ENCODE measurements around the gene AGTR1.

Gene AGTR1

DNA sequence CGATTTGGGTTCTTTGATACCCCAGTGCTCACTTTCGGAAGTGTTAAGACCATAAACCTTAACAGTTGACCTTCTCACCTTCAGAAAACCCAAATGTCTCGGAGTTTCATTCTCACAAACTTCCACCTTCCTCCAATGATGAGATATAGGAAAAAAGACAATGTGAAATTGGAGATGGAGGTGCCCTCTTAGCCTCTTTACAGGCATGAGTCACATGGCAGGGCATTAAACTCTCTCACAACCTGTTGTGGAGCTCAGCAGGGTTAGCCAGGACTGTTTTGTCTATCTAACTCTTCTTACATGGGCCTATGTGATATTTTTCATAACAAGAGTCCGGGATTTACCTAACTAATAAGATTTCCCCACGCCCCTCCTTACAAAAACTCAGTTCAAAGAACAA is 10.7 kb downstream of the AGTR1 start:
- TF ChIP-seq, protein P1, sequence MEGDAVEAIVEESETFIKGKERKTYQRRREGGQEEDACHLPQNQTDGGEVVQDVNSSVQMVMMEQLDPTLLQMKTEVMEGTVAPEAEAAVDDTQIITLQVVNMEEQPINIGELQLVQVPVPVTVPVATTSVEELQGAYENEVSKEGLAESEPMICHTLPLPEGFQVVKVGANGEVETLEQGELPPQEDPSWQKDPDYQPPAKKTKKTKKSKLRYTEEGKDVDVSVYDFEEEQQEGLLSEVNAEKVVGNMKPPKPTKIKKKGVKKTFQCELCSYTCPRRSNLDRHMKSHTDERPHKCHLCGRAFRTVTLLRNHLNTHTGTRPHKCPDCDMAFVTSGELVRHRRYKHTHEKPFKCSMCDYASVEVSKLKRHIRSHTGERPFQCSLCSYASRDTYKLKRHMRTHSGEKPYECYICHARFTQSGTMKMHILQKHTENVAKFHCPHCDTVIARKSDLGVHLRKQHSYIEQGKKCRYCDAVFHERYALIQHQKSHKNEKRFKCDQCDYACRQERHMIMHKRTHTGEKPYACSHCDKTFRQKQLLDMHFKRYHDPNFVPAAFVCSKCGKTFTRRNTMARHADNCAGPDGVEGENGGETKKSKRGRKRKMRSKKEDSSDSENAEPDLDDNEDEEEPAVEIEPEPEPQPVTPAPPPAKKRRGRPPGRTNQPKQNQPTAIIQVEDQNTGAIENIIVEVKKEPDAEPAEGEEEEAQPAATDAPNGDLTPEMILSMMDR (conservative IDR thresholded peaks at IDR 0.05; ENCODE audit: low read depth, low read length), result no peak
- H3K4me3 ChIP-seq (ENCODE audit: low read depth, low read length), result no peak overlapping the region
- no peak for DNase-seq (ENCODE audit: low read depth)

DNA sequence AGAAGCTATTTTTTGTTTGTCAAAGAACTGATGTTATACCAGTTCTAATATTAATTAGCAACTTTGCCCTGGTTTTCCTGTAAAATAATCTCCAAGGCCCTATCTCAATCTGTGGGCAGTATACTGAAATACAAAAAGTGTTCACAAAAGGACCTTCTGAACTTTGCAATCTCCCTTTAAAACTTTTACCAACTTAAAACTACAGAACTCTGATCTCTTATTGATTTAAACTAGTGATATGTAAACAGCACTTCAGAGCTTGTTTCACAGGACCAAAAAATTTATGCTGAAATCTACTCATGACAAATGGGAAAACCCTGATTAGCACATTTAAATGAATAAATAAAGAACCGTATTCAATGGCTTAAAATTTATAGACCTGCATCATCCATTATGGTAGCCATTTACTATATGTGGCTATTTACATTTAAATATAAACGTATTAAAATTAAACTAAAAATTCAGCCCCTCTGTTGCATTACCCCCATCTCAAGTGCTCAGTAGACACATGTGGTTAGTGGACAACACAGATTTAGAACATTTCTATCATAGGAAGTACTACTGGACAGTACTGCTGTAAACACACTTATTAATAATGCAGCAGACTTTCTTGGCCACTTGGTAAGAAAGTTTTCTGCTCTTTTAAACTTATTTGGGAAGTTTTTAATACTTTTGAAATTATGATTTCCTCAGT is 12.0 kb downstream of the AGTR1 start:
- no peak overlapping the region for H3K4me3 ChIP-seq (ENCODE audit: low read depth, low read length)
- no peak for DNase-seq (ENCODE audit: low read depth)
- TF ChIP-seq, protein P1 (conservative IDR thresholded peaks at IDR 0.05; ENCODE audit: low read depth, low read length), result no peak

DNA sequence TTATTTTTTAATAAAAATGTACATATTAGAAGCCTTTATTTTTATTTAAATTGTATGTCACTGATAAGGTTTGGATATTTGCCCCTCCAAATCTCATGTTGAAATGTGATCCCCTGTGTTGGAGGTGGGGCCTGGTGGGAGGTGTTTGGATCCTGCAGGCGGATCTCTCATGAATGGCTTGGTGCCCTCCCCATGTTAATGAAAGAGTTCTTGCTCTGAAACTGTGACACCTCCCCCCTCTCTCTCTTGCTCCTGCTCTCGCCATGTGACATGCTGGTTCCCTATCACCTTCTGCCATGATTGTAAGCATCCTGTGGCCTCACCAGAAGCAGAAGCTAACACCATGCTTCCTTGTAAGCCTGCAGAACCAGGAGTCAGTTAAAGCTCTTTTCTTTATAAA is 13.0 kb downstream of the AGTR1 start:
- TF ChIP-seq, protein P1 (conservative IDR thresholded peaks at IDR 0.05; ENCODE audit: low read depth, low read length), result no peak
- H3K4me3 ChIP-seq (ENCODE audit: low read depth, low read length), result no peak overlapping the region
- DNase-seq (ENCODE audit: low read depth), result no peak

DNA sequence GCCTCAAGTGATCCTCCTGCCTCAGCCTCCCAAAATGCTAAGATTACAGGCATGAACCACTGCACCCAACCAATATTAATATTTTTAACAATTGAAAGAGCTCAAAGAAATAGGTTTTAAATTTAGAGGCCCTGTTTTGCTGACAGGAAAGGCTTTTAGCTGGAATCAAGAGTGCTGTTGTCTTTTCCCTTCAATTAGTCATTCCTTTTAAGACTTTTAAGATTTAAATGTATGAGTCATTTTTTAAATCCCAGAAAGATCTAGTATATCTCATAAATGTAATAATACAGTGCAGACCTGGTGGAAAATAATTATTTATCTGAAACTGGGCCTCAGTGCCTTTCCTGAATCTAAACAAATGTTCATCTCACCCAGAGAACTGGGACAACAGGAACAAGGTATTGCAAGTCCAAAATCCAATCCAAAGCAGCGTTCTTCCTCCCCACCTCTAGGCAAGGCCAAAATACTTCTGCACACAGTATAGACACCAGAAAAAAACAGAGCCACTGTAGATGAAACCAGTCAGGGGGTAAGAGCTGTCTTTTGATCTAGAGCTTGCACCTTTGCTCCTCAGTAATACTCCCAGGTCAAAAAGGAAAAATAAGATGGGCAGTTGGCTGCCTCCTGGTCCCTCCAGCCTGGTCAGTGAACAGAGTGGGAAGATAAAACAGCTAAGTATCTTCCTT is 14.4 kb downstream of the AGTR1 start:
- H3K4me3 ChIP-seq (ENCODE audit: low read depth, low read length), result no peak overlapping the region
- TF ChIP-seq, protein P1 (conservative IDR thresholded peaks at IDR 0.05; ENCODE audit: low read depth, low read length), result no peak
- DNase-seq (ENCODE audit: low read depth), result no peak

DNA sequence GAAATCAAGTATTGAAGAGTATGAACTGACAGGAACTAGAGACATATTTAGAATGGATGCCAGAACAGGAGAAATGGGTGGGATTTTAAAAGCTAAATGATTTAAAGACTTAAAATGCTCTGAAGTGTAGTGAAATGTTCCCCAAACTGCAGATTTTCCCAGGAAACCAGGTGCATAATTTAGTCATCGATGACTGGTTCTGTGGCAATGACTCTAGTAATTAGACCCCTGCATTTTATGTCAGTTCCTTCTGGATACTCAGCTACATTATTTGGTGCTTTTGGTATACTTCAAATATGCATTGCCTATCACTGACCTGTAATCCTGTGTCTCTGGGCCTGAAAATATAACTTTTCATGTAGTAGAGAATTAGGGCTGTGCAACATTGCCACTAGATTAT is 16.8 kb downstream of the AGTR1 start:
- H3K4me3 ChIP-seq (ENCODE audit: low read depth, low read length), result no peak overlapping the region
- DNase-seq (ENCODE audit: low read depth), result no peak
- TF ChIP-seq, protein P1 (conservative IDR thresholded peaks at IDR 0.05; ENCODE audit: low read depth, low read length), result no peak

DNA sequence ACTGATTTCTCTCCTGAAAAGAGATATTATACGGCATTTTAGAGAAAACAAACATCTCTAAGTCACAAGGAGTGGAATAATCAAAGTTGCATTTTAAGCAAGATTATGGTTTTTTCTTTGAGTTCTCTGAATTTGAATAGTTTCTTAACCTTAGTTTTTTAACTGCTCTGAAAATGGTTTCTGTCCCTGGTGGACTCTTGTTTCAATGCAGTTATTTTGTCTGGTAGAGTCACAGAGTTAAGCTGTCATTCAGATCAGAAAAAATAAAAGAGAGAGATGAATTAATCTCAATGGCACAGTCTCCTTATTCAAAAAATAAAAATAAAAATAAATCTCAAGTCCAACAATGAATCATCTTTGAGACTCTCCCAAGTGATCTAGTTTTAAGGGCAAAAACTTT is 19.0 kb downstream of the AGTR1 start:
- DNase-seq (ENCODE audit: low read depth), result peak; percentile 16
- no peak overlapping the region for H3K4me3 ChIP-seq (ENCODE audit: low read depth, low read length)
- TF ChIP-seq, protein P1 (conservative IDR thresholded peaks at IDR 0.05; ENCODE audit: low read depth, low read length), result peak; percentile 22

Measured in choroid plexus epithelial cell (primary cell).